ENCODE data around the gene GLYR1.

DNA sequence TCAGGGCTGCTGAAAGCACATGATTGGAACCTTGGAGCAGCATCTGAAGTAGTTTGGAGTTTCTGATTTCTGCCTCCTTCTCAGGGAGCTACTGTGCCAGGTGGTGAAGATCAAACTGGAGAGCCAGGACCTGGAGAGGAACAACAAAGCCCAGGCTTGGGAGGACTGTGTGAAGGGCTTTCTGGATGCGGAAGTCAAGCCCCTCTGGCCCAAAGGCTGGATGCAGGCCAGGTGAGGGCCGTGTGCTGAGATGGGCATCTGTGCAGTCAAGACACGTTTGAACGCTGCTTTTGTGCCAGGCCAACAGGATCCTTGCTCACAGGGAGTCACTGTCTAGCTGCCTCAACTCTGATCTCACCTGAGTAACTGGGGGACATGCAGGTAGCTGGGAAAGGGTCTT is 24.0 kb upstream of the GLYR1 start:
- TF ChIP-seq, protein P1, sequence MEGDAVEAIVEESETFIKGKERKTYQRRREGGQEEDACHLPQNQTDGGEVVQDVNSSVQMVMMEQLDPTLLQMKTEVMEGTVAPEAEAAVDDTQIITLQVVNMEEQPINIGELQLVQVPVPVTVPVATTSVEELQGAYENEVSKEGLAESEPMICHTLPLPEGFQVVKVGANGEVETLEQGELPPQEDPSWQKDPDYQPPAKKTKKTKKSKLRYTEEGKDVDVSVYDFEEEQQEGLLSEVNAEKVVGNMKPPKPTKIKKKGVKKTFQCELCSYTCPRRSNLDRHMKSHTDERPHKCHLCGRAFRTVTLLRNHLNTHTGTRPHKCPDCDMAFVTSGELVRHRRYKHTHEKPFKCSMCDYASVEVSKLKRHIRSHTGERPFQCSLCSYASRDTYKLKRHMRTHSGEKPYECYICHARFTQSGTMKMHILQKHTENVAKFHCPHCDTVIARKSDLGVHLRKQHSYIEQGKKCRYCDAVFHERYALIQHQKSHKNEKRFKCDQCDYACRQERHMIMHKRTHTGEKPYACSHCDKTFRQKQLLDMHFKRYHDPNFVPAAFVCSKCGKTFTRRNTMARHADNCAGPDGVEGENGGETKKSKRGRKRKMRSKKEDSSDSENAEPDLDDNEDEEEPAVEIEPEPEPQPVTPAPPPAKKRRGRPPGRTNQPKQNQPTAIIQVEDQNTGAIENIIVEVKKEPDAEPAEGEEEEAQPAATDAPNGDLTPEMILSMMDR (IDR thresholded peaks at IDR 0.05), result no peak
- TF ChIP-seq POLR2A (IDR thresholded peaks at IDR 0.05), result no peak

Data from lower leg skin (tissue), 3 donors.